Measurements from ENCODE around the gene BAIAP2. TPM values are rescaled to one million over a fixed set of nuclear protein-coding genes. Genes with fewer than 3 reads are reported as not detected.

BAIAP2 gene
- total RNA-seq, 1 donor from 2014 or later: 6.8 TPM

- Mint-ChIP-seq H3K4me3 (no peak overlapping the region), H3K36me3 (ENCODE audit: low read depth) (no peaks in the 10 kb centered on the region), H3K27me3 (no peaks in the 10 kb centered on the region), H3K27ac (no peak overlapping the region), H3K4me1 (no peaks in the 10 kb centered on the region), H3K9me3 (no peaks in the 10 kb centered on the region)
- intact Hi-C loops (cut with micrococcal nuclease): no loop called here
- CTCF ChIA-PET: no interaction called here
- DNase-seq (no peak), ATAC-seq (ENCODE audit: low read depth) (no peak)
- POLR2A ChIA-PET: no interaction called here
- TF ChIP-seq, protein P1, sequence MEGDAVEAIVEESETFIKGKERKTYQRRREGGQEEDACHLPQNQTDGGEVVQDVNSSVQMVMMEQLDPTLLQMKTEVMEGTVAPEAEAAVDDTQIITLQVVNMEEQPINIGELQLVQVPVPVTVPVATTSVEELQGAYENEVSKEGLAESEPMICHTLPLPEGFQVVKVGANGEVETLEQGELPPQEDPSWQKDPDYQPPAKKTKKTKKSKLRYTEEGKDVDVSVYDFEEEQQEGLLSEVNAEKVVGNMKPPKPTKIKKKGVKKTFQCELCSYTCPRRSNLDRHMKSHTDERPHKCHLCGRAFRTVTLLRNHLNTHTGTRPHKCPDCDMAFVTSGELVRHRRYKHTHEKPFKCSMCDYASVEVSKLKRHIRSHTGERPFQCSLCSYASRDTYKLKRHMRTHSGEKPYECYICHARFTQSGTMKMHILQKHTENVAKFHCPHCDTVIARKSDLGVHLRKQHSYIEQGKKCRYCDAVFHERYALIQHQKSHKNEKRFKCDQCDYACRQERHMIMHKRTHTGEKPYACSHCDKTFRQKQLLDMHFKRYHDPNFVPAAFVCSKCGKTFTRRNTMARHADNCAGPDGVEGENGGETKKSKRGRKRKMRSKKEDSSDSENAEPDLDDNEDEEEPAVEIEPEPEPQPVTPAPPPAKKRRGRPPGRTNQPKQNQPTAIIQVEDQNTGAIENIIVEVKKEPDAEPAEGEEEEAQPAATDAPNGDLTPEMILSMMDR (IDR thresholded peaks at IDR 0.05): no peak
These were observed 97.2 kb downstream of the BAIAP2 start for GRCh38 chr17:81132197-81132540.

DNA sequence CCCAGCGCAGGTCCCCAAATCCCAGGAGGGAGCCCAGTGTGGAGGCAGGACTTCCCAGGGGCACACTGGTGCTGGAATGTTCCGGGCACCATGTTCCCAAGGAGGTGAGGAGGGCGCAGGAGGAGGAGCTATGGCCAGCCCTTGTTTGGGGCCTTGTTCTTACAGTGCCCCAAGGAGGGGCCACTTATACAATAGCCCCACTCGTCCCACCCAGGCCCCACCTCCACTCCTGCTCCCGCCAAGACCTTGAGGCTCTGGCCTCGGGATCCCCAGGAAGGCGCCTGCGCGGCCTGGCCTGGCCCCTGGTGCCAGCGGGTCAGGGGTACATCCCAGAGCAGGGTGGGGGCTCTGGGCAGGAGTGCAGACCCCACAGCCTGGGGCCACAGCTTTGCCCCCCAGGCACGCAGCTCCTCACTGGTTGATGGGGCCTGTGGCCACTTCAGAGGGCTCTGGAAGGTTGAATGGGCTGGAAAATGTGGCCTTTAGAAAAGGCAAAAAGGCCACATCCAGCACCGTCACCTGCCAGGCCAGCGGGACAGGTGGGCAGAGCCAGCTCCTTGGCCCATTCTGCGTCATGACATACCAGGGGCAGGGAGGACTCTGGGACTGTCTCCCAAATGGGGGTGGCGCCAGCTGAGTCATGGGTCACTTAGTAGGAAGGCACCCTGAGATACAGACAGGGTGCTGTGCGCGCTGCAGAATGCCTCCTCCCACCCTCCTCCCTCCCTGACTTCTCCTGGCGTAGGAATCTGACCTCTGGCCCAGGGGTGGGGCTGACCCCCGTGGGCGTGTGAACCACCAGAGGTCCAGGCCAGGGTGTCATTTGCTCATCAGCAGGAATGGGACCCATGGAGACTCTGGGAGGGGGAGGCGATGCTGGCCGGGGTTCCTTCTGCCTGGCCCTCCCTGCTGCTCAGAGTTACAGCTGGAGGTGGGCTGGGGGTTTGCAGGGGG lies 98.1 kb downstream of the BAIAP2 start:
- Mint-ChIP-seq H3K36me3 (ENCODE audit: low read depth) (no peaks in the 10 kb centered on the region), H3K27me3 (no peaks in the 10 kb centered on the region), H3K27ac (no peak overlapping the region)

DNA sequence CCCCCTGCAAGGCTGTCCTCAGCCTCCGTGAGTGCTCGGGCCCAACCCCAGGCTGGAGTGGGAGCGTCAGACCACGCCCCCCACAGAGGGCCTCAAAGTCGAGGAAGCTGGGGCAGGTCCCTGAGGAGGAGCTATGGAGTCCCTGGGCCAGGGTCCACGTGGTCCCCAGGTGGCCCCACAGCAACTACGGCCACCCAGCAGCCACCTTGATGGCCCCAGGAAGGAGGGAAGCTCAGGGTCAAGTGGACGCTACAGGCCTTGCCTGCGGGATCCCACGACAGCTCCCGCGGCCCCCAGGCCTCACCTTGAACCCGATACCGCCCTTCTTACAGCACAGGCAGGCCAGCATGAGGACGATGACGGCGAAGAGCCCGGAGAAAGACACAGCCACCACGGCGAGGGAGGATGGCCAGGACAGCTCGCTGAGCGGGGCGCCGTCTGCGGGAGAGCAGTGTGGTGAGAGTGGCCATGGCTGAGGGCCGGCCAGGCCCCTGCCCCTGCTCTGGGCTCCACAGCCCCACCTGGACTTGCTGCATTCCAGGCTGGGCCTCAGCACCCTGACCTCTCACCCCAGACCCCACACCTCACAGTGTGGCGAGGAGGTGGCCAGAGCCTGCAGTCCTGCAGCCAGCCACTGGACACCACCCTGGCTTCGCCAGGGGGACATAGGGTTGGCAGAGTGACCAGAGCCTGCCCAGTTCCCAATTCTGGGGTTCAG lies 99.3 kb downstream of the BAIAP2 start:
- POLR2A ChIA-PET: no interaction called here
- H3K9me3 Mint-ChIP-seq: peaks cover 3% of the 10 kb centered on the region

More for the DNA sequence above, 98.1 kb downstream of the BAIAP2 start:
- TF ChIP-seq, protein P1 (IDR thresholded peaks at IDR 0.05): no peak
- no peaks in the 10 kb centered on the region for H3K4me1 Mint-ChIP-seq
- ATAC-seq (ENCODE audit: low read depth): no peak
- no peak overlapping the region for H3K4me3 Mint-ChIP-seq
- H3K9me3 Mint-ChIP-seq: no peaks in the 10 kb centered on the region
- intact Hi-C loops (cut with micrococcal nuclease): no loop called here
- ChIA-PET CTCF (interaction anchor here (0.7 kb wide), 1 partner anchor 465 kb away, joined by 3 read pairs; no protein-coding TSS in a partner anchor), POLR2A (no interaction called here)
- DNase-seq: no peak

GRCh38 chr17:81135505-81136278 lies 100.7 kb downstream of the BAIAP2 start:
- H3K27ac Mint-ChIP-seq: no peak overlapping the region
- H3K4me3 Mint-ChIP-seq: no peak overlapping the region
- ChIA-PET CTCF (no interaction called here), POLR2A (no interaction called here)
- intact Hi-C loops (cut with micrococcal nuclease): no loop called here
- ATAC-seq (ENCODE audit: low read depth) (no peak), DNase-seq (no peak)
- H3K27me3 Mint-ChIP-seq: no peaks in the 10 kb centered on the region
- H3K36me3 Mint-ChIP-seq (ENCODE audit: low read depth): no peaks in the 10 kb centered on the region
- H3K9me3 Mint-ChIP-seq: peaks cover 3% of the 10 kb centered on the region
- no peaks in the 10 kb centered on the region for H3K4me1 Mint-ChIP-seq
- TF ChIP-seq, protein P1 (IDR thresholded peaks at IDR 0.05): no peak

More for the DNA sequence above, 99.3 kb downstream of the BAIAP2 start:
- ATAC-seq (ENCODE audit: low read depth) (no peak), DNase-seq (no peak)
- Mint-ChIP-seq H3K4me3 (no peak overlapping the region), H3K27me3 (no peaks in the 10 kb centered on the region), H3K27ac (no peak overlapping the region), H3K36me3 (ENCODE audit: low read depth) (no peaks in the 10 kb centered on the region), H3K4me1 (no peaks in the 10 kb centered on the region)
- intact Hi-C loops (cut with micrococcal nuclease): no loop called here
- CTCF ChIA-PET: interaction anchor here (0.7 kb wide), 1 partner anchor 464 kb away, joined by 3 read pairs; no protein-coding TSS in a partner anchor
- TF ChIP-seq, protein P1 (IDR thresholded peaks at IDR 0.05): no peak

Measured in activated B cell treated with CpG ODN at 0.5 μM for 24 hours (primary cell).